Suprapubic skin (tissue), 4 donors: ENCODE results near the gene SP4. TPM values are rescaled to one million over a fixed set of nuclear protein-coding genes. Genes with fewer than 3 reads are reported as not detected.

Source experiments
- DNase-seq, 2 donors: peaks; one replicate each; pipeline ENCODE4 v3.0.0-alpha.2; 2019; ENCODE audit warnings: low spot score in 2 of 2
- H3K27ac ChIP-seq: fragments of 200-600 bp; sonication (generic); one replicate; pipeline ENCODE4 v1.5.1; 2019
- H3K27me3 ChIP-seq: fragments of 200-600 bp; sonication (generic); one replicate; pipeline ENCODE4 v1.5.1; 2019
- H3K36me3 ChIP-seq: fragments of 200-600 bp; sonication (generic); one replicate; pipeline ENCODE4 v1.5.1; 2019
- H3K4me1 ChIP-seq: fragments of 200-600 bp; sonication (generic); one replicate; pipeline ENCODE4 v1.5.1; 2019
- H3K4me3 ChIP-seq: fragments of 200-600 bp; sonication (generic); one replicate; pipeline ENCODE4 v1.5.1; 2019; ENCODE audit warnings: mild to moderate bottlenecking
- H3K9me3 ChIP-seq: fragments of 200-600 bp; sonication (generic); one replicate; pipeline ENCODE4 v1.5.1; 2019
- EP300 ChIP-seq: sonication (generic); formaldehyde crosslinking; IDR thresholded peaks from one replicate; pipeline ENCODE4 v1.6.1; 2017; ENCODE audit warnings: antibody characterized with exemption
- POLR2A ChIP-seq, 2 donors: fragments of 450-650 bp; IDR thresholded peaks; one replicate each; pipeline ENCODE4 v1.6.1; 2017; ENCODE audit warnings: antibody characterized with exemption in 2 of 2, mild to moderate bottlenecking in 2 of 2, moderate library complexity in 2 of 2
- POLR2AphosphoS5 ChIP-seq, 3 donors: sonication (generic); formaldehyde crosslinking; IDR thresholded peaks; one replicate each; pipeline ENCODE4 v1.6.1; 2017; ENCODE audit warnings: antibody characterized with exemption in 3 of 3
- WGBS: methylation state at CpG from one replicate; pipeline ENCODE4 v1.1.5; 2018; 5-methylcytosine and 5-hydroxymethylcytosine counted together
- total RNA-seq, 4 donors: library from RNA; depleted of rRNA; stranded (reverse); fragments of >200 nt; gene quantifications; one replicate each; pipeline ENCODE4 v1.1.0, GENCODE V29; 2016
- TF ChIP-seq, protein P1 (sequence below), 2 donors: fragments of 200-600 bp in 1 of 2; fragments of 450-650 bp in 1 of 2; sonication (generic) in 1 of 2; IDR thresholded peaks; one replicate each; pipeline ENCODE4 v1.5.1; 2016 to 2019; ENCODE audit warnings: antibody characterized with exemption in 2 of 2, mild to moderate bottlenecking in 1 of 2, moderate library complexity in 1 of 2

SP4 gene
- total RNA-seq, 4 donors from 2014 or later = 5.3 to 17.0 (median 11.1) TPM

DNA sequence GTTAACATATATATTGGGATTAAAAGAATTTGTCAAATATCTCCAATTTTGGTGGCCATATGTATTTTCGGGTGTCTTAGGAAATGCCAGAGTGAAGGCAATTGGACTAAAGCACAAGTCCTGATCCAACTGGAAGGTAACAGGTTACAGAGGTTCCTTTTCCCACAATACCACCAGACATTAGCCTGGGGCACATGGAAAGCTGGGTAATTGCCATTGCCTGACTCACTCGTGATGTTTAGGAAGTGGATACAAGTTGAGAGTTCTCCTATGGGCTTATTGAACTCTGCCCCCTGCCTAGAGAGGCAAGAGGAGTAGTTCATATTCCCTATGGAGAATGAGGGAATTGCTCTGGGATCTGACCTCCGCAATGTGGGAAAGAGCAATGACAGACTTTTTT is 120.6 kb downstream of the SP4 start:
- H3K9me3 ChIP-seq = no peaks in the 10 kb centered on the region
- 72% methylated on average over 3 of the region's 3 CpGs for WGBS
- H3K27ac ChIP-seq = no peak overlapping the region
- no peak for TF ChIP-seq POLR2AphosphoS5 (IDR thresholded peaks at IDR 0.05)
- no peak for TF ChIP-seq POLR2A (IDR thresholded peaks at IDR 0.05)
- no peak for TF ChIP-seq EP300
- TF ChIP-seq, protein P1, sequence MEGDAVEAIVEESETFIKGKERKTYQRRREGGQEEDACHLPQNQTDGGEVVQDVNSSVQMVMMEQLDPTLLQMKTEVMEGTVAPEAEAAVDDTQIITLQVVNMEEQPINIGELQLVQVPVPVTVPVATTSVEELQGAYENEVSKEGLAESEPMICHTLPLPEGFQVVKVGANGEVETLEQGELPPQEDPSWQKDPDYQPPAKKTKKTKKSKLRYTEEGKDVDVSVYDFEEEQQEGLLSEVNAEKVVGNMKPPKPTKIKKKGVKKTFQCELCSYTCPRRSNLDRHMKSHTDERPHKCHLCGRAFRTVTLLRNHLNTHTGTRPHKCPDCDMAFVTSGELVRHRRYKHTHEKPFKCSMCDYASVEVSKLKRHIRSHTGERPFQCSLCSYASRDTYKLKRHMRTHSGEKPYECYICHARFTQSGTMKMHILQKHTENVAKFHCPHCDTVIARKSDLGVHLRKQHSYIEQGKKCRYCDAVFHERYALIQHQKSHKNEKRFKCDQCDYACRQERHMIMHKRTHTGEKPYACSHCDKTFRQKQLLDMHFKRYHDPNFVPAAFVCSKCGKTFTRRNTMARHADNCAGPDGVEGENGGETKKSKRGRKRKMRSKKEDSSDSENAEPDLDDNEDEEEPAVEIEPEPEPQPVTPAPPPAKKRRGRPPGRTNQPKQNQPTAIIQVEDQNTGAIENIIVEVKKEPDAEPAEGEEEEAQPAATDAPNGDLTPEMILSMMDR (IDR thresholded peaks at IDR 0.05) = no peak
- no peak for DNase-seq
- H3K36me3 ChIP-seq = no peaks in the 10 kb centered on the region
- peaks cover 9% of the 10 kb centered on the region for H3K4me1 ChIP-seq
- no peak overlapping the region for H3K4me3 ChIP-seq
- peaks cover 13% of the 10 kb centered on the region for H3K27me3 ChIP-seq

DNA sequence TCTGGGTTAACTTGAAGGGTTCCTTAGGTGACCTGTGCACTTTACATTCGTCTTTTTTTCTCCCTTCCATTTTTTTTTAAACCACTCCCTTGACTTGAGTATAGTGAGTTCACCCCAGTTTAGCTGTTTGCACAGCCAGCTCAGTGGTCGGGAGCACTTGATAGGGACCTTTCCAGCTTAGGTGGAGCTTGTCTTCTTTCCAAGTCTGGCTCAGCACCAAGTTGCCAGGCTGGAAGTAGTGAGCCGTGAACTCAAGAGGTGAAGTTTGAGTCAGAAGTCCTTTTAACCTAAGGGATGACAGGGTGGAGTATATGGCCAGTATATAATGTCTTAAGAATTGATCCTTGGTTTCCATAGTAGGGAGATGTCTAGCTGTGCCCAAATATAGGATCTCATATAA is 122.2 kb downstream of the SP4 start:
- Histone ChIP-seq H3K27me3 (peaks cover 4% of the 10 kb centered on the region), H3K27ac (no peak overlapping the region), H3K36me3 (no peaks in the 10 kb centered on the region), H3K9me3 (no peaks in the 10 kb centered on the region), H3K4me1 (no peaks in the 10 kb centered on the region), H3K4me3 (no peak overlapping the region)
- TF ChIP-seq, protein P1 (IDR thresholded peaks at IDR 0.05) = no peak
- TF ChIP-seq EP300 (no peak), POLR2AphosphoS5 (IDR thresholded peaks at IDR 0.05) (no peak), POLR2A (IDR thresholded peaks at IDR 0.05) (no peak)
- DNase-seq = no peak
- WGBS = 68% methylated on average over 3 of the region's 3 CpGs

DNA sequence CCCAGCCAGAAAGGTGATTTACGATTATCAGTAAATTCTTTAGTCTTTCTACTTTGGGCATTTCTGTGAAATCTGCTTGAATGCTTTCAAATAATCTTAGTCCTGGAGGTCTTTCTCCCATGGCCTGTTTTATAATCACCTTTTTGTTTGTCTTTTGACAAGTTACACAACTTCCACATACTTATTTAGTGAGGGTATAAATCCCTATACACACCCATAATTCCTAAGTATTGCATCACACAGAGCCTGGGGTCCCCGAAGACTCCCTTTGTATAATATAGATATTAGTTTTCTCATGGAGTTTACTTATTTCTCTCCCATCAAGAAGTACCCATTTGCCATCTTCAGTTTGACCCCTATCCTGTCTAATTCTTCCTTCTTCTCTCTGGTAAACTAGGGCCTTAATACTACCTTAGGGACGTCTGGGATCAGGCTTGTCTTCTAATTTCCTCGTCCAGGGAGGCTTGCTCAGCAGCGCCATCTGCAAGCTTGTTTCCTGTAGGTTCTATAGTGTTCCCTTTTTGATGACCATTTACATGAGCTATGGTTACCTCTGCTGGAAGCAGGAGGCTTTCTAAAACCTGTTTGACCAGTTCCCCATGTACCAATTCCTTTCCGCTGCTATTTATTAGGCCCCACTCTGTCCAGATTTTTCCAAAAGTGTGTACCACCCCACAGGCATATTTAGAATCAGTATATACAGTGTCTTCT is 123.1 kb downstream of the SP4 start:
- H3K36me3 ChIP-seq = no peaks in the 10 kb centered on the region
- peaks cover 4% of the 10 kb centered on the region for H3K27me3 ChIP-seq
- DNase-seq = no peak
- no peak overlapping the region for H3K4me3 ChIP-seq
- TF ChIP-seq, protein P1 (IDR thresholded peaks at IDR 0.05) = no peak
- TF ChIP-seq EP300 (no peak), POLR2A (IDR thresholded peaks at IDR 0.05) (no peak), POLR2AphosphoS5 (IDR thresholded peaks at IDR 0.05) (no peak)
- no peaks in the 10 kb centered on the region for H3K4me1 ChIP-seq
- WGBS = 68% methylated on average over 6 of the region's 6 CpGs
- no peak overlapping the region for H3K27ac ChIP-seq
- no peaks in the 10 kb centered on the region for H3K9me3 ChIP-seq

DNA sequence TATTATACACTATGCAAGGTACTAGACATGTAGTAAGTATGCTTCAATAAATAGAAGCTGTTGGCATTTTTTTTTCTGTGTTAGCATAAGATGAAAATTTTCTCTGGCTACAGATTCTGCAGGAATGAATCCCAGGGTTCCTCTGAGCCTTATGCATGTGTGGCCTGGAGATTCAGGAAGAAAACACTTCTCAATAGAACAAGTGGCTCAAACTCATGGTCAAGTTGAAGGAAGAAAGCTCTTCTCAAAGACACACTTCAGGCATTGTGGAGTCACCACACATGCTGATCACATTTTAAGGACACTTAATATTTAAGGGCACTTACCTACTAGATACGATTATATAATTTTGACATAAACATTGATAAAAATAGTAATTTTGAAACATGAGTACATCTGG is 134.5 kb downstream of the SP4 start:
- H3K27ac ChIP-seq = no peak overlapping the region
- H3K27me3 ChIP-seq = no peaks in the 10 kb centered on the region
- H3K4me1 ChIP-seq = no peaks in the 10 kb centered on the region
- no peaks in the 10 kb centered on the region for H3K9me3 ChIP-seq
- WGBS = 92% methylated on average over 1 of the region's 1 CpG
- H3K4me3 ChIP-seq = no peak overlapping the region
- DNase-seq = no peak
- H3K36me3 ChIP-seq = no peaks in the 10 kb centered on the region
- TF ChIP-seq, protein P1 (IDR thresholded peaks at IDR 0.05) = no peak
- TF ChIP-seq EP300 (no peak), POLR2AphosphoS5 (IDR thresholded peaks at IDR 0.05) (no peak), POLR2A (IDR thresholded peaks at IDR 0.05) (no peak)

Other genes with a start within 250 kb of the SP4 start
- 10 to 100 TPM in 1 of 4 donors, 1 to 10 TPM in 2, under 1 TPM in 1; 0.57 to 48.3 (median 1.8) TPM for gene DNAH11, start 115.0 kb downstream of the SP4 start, total RNA-seq